GM21423 (cell line): Measurements from ENCODE around the gene CLINT1.
"Not testable (repeated sequence)": the region's sequence is repeated elsewhere in the genome, so short reads cannot be mapped to it uniquely, and the experiment has no call there.

Experiments
- ATAC-seq: cut with Tn5 transposase; IDR thresholded peaks from one replicate; pipeline ENCODE4 v1.9.1; 2021; ENCODE audit warnings: mild to moderate bottlenecking, moderate library complexity; ENCODE audit not compliant: unreplicated experiment

CLINT1 gene

GRCh38 chr5:157864067-157864466, 5.1 kb upstream of the CLINT1 start:
- ATAC-seq: no peak

GRCh38 chr5:157862183-157862851, 3.4 kb upstream of the CLINT1 start:
- no peak for ATAC-seq

GRCh38 chr5:157860898-157861890, 2.2 kb upstream of the CLINT1 start:
- peak; percentile 64 for ATAC-seq

DNA sequence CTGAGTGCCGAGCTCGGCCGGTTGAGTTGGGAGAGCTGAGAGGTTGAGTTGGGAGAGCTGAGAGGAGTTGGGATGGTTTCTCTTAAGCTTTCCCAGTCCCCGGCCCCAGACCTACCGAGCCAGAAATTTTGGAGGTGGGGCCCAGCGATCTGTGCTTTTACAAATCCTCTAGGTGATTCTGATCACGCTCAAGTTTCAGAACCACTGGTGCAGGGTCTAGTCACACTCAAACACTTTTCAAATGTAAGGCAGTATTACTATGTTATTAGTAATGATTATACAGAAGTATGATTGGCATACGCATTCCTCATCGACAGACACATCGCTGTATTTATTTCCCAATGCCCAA, 256 bp upstream of the CLINT1 start:
- no peak for ATAC-seq

GRCh38 chr5:157857816-157858526, 974 bp downstream of the CLINT1 start:
- no peak for ATAC-seq

GRCh38 chr5:157855404-157855994, 3.4 kb downstream of the CLINT1 start:
- no peak for ATAC-seq

- not testable (repeated sequence) for ATAC-seq
Measured at GRCh38 chr5:157853365-157853764, 5.6 kb downstream of the CLINT1 start.

DNA sequence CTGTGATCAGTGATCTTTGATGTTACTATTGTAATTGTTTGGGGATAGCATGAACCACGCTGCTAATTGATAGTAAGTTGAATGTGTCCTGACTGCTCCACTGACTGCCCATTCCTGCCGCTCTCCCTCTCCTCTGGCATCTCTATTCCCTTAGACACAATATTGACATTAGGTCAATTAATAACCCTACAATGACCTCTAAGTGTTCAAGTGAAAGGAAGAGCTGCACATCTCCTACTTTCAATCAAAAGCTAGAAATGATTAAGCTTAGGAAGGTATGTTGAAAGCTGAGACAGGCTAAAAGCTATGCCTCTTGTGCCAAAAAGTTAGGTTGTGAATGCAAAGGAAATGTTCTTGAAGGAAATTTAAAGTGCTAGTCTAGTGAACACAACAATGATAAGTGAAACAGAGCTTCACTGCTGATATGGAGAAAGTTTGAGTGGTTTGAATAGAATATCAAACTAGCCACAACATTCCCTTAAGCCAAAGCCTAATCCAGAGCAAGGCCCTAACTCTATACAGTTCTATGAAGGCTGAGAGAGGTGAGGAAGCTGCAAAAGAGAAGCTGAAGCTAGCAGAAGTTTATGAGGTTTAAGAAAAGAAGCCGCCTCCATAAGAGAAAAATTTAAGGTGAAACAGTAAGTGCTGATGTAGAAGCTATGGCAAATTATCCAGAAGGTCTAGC, 12.9 kb downstream of the CLINT1 start:
- ATAC-seq: no peak

GRCh38 chr5:157842787-157843186, 16.2 kb downstream of the CLINT1 start:
- no peak for ATAC-seq

DNA sequence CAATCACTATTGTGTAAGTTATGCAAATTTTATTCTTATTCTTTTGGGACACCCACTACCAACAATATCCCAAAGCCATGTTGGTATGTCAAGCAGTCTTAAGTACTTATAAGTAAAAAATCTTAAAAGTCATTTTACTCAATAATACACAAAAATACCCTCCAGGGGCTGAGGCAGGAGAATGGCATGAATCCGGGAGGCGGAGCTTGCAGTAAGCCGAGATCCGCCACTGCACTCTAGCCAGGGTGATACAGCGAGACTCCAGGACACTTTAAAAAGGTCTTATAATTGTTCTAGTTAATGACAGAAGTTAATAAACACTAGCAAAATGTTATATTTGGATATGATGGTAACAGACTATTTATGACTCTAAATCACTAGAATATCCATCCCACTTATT, 16.8 kb downstream of the CLINT1 start:
- ATAC-seq: no peak

GRCh38 chr5:157839157-157839795, 19.7 kb downstream of the CLINT1 start:
- no peak for ATAC-seq

- ATAC-seq: no peak
Measured at GRCh38 chr5:157836121-157836753, 22.7 kb downstream of the CLINT1 start.

GRCh38 chr5:157835041-157835440, 23.9 kb downstream of the CLINT1 start:
- no peak for ATAC-seq

DNA sequence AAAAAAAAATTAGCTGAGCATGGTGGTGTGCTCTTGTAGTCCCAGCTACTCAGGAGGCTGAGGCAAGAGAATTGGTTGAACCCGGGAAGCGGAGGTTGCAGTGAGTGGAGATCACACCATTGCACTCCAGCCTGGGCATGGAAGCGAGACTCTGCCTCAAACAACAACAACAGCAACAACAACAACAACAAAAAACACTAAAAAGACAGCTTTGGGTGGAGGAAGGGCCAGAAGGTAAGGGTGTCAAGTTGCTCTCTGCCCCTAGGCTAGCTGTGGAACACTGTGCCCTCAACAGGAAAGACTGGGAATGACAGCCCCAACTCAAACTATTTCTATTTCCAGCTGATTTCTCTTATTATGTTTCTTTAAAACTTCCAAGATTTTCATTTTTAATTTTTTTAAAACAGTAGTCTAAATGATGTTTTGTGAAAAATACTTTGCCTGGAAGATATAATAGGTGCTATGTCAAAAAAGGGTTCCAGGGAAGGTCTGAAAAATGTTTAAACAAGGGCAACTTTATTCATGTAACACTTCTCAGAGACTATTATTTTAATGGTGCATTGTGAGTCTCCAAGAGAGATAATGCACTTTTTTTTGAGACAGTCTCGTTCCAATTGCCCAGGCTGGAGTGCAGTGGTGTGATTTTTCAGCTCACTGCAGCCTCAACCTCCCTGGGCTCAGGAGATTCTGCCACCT, 29.9 kb downstream of the CLINT1 start:
- no peak for ATAC-seq

DNA sequence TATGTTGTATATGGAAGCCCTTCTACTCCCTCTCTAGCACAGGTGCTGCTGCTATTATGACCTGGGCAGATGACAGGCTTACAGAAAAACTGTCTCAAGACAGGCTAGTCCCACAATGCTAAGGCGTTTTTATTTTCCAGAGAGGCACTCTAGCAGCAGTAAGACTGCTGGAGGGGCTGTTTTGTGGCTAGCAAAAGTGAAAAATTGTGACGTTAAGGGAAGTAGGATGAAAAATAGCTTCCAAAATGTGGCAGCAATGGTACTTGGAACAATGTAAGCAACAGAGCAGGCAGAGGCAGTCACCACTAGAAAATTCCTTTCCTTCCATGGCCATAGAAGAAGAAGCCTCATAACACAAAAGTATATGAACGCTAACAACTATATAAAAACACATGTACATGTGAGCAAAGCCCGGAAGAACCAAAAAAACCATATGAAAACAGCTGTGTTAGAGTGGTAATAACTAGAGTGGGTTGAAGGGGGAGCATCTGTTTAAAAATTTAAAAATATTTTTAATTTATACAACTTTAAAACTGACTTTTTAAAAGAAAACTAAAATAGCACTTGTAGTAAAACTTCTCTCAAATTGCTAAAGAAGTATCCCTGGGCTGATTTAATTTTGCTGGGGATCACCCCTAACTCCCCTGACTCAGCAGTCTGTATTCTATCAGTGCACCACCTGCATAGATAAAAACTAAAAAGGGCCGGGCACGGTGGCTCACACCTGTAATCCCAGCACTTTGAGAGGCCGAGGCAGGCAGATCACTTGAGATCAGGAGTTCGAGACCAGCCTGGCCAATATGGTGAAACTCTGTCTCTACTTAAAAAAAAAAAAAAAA, 30.6 kb downstream of the CLINT1 start:
- ATAC-seq: no peak

- ATAC-seq: no peak
Measured at GRCh38 chr5:157827423-157827822, 31.5 kb downstream of the CLINT1 start.

DNA sequence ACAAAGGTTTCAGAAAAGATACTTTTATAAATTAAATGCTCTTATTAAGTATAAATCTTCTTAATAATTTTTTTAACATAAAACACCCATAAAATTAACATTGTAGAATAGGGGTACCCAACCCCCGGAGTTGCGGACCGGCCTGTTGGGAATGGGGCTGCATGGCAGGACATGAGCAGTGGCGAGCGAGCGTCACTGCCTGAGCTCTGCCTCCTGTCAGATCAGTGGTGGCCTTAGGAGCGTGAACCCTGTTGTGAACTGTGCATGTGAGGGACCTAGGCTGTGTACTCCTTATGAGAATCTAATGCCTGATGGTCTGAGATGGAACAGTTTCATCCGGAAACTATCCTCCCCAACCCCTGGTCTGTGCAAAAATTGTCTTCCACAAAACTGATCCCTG, 35.3 kb downstream of the CLINT1 start:
- ATAC-seq: no peak
